Esophagus muscularis mucosa (tissue), 4 donors: ENCODE results near the gene ZNF200. TPM values are rescaled to one million over a fixed set of nuclear protein-coding genes. Genes with fewer than 3 reads are reported as not detected.
"Not testable (repeated sequence)": the region's sequence is repeated elsewhere in the genome, so short reads cannot be mapped to it uniquely, and the experiment has no call there.

ENCODE experiments used
- DNase-seq: peaks from one replicate; pipeline ENCODE4 v3.0.0-alpha.2; 2017; ENCODE audit errors: extremely low spot score
- H3K27ac ChIP-seq, 4 donors: fragments of 200-600 bp; sonication (generic); replicated peaks in 1 of 4; 1 replicate in 3 of 4; 2 replicates in 1 of 4; pipeline ENCODE4 v1.5.1; 2016 to 2019; ENCODE audit warnings: mild to moderate bottlenecking in 1 of 4
- H3K27me3 ChIP-seq, 4 donors: fragments of 200-600 bp; sonication (generic); one replicate each; pipeline versions ENCODE4 v1.5.1 to v1.6.0; 2016 to 2019
- H3K36me3 ChIP-seq, 4 donors: fragments of 200-600 bp; sonication (generic); one replicate each; pipeline ENCODE4 v1.5.1; 2016 to 2019
- H3K4me1 ChIP-seq, 4 donors: fragments of 200-600 bp; sonication (generic); one replicate each; pipeline ENCODE4 v1.5.1; 2016 to 2019
- H3K4me3 ChIP-seq, 4 donors: fragments of 200-600 bp; sonication (generic); 1 replicate in 2 of 4; 2 replicates in 2 of 4; pipeline ENCODE4 v1.5.1; 2016 to 2019; ENCODE audit warnings: mild to moderate bottlenecking in 4 of 4, moderate library complexity in 1 of 4
- H3K9me3 ChIP-seq, 4 donors: fragments of 200-600 bp; sonication (generic); 1 replicate in 3 of 4; 2 replicates in 1 of 4; pipeline ENCODE4 v1.5.1; 2016 to 2019
- CTCF ChIP-seq, 3 experiments: fragments of 200-600 bp in 2 of 3; fragments of 450-650 bp in 1 of 3; sonication (generic) in 2 of 3; IDR thresholded peaks; one replicate each; pipeline ENCODE4 v1.5.1; 2017 to 2019; ENCODE audit warnings: antibody characterized with exemption in 3 of 3, mild to moderate bottlenecking in 2 of 3, moderate library complexity in 1 of 3
- EP300 ChIP-seq: sonication (generic); formaldehyde crosslinking; IDR thresholded peaks from one replicate; pipeline ENCODE4 v1.6.1; 2017; ENCODE audit warnings: antibody characterized with exemption
- POLR2A ChIP-seq: fragments of 450-650 bp; IDR thresholded peaks from one replicate; pipeline ENCODE4 v1.6.1; 2017; ENCODE audit warnings: antibody characterized with exemption, moderate library complexity, mild to moderate bottlenecking, low read depth
- POLR2AphosphoS5 ChIP-seq, 2 donors: sonication (generic); formaldehyde crosslinking; IDR thresholded peaks; one replicate each; pipeline ENCODE4 v1.6.1; 2017; ENCODE audit warnings: antibody characterized with exemption in 2 of 2
- WGBS: methylation state at CpG from one replicate; pipeline ENCODE4 v1.1.5; 2018; 5-methylcytosine and 5-hydroxymethylcytosine counted together
- intact Hi-C: fragments of 100-400 bp; cut with DNase I; formaldehyde crosslinking; loops from one replicate; pipeline ENCODE4 v1.15.1; 2023
- total RNA-seq, 4 donors: library from RNA; depleted of rRNA; stranded (reverse); fragments of >200 nt; gene quantifications; one replicate each; pipeline versions ENCODE4 v1.1.0 to v1.2.1, GENCODE V29; 2016

ZNF200 gene
- total RNA-seq, 4 donors from 2014 or later, result 5.8 to 8.2 (median 7.1) TPM

- 64% methylated on average over 19 of the region's 19 CpGs for WGBS
- Histone ChIP-seq H3K27me3 (peaks cover 0 to 46% (median 0%) of the 10 kb centered on the region in 4 donors), H3K4me3 (no peak overlapping the region), H3K4me1 (no peaks in the 10 kb centered on the region), H3K36me3 (no peaks in the 10 kb centered on the region), H3K27ac (no peak overlapping the region), H3K9me3 (peaks cover 0 to 34% (median 21%) of the 10 kb centered on the region in 4 donors)
- DNase-seq, result no peak
- TF ChIP-seq CTCF (IDR thresholded peaks at IDR 0.05), result no peak
- TF ChIP-seq POLR2AphosphoS5 (IDR thresholded peaks at IDR 0.05), result no peak
- TF ChIP-seq EP300, result no peak
- TF ChIP-seq POLR2A, result no peak
- intact Hi-C loops, result no loop called here
Measured at GRCh38 chr16:3207086-3207953, 27.6 kb downstream of the ZNF200 start.

- Histone ChIP-seq H3K9me3 (peaks cover 0 to 34% (median 21%) of the 10 kb centered on the region in 4 donors), H3K27me3 (peaks cover 0 to 38% (median 0%) of the 10 kb centered on the region in 4 donors)
- H3K4me3 ChIP-seq, DNase-seq, H3K27ac ChIP-seq, intact Hi-C loops, H3K4me1 ChIP-seq, H3K36me3 ChIP-seq: not testable (repeated sequence)
- 59% methylated on average over 3 of the region's 3 CpGs for WGBS
Measured at GRCh38 chr16:3205939-3206338, 29.0 kb downstream of the ZNF200 start.

- TF ChIP-seq POLR2A (no peak), CTCF (IDR thresholded peaks at IDR 0.05) (no peak), EP300 (no peak), POLR2AphosphoS5 (IDR thresholded peaks at IDR 0.05) (no peak)
- DNase-seq, result no peak
- 62% methylated on average over 5 of the region's 6 CpGs for WGBS
Measured at GRCh38 chr16:3202903-3203539, 31.9 kb downstream of the ZNF200 start.

GRCh38 chr16:3198334-3199072, 36.5 kb downstream of the ZNF200 start:
- Histone ChIP-seq H3K27me3 (peaks cover 0 to 69% (median 29%) of the 10 kb centered on the region in 4 donors), H3K36me3 (no peaks in the 10 kb centered on the region), H3K4me3 (no peak overlapping the region), H3K4me1 (no peaks in the 10 kb centered on the region), H3K9me3 (peaks cover 0 to 2% (median 0%) of the 10 kb centered on the region in 4 donors), H3K27ac (no peak overlapping the region)
- TF ChIP-seq POLR2AphosphoS5 (IDR thresholded peaks at IDR 0.05) (no peak), POLR2A (no peak), CTCF (IDR thresholded peaks at IDR 0.05) (no peak)
- no peak for DNase-seq
- WGBS, result 78% methylated on average over 13 of the region's 13 CpGs
- intact Hi-C loops, result no loop called here

More at GRCh38 chr16:3202903-3203539, 31.9 kb downstream of the ZNF200 start:
- H3K4me1 ChIP-seq, result no peaks in the 10 kb centered on the region
- H3K4me3 ChIP-seq, result no peak overlapping the region
- H3K9me3 ChIP-seq, result peaks cover 0 to 34% (median 19%) of the 10 kb centered on the region in 4 donors
- no peak overlapping the region for H3K27ac ChIP-seq
- H3K36me3 ChIP-seq, result no peaks in the 10 kb centered on the region
- intact Hi-C loops, result no loop called here
- peaks cover 0 to 45% (median 0%) of the 10 kb centered on the region in 4 donors for H3K27me3 ChIP-seq

GRCh38 chr16:3197694-3198333, 37.1 kb downstream of the ZNF200 start:
- H3K27ac ChIP-seq, H3K4me1 ChIP-seq, H3K4me3 ChIP-seq, H3K9me3 ChIP-seq, DNase-seq, intact Hi-C loops, H3K36me3 ChIP-seq: not testable (repeated sequence)
- peaks cover 0 to 69% (median 36%) of the 10 kb centered on the region in 4 donors for H3K27me3 ChIP-seq
- WGBS, result 50% methylated on average over 3 of the region's 3 CpGs
